Measurements from ENCODE around the gene DNAJC27.

GRCh38 chr2:24943427-24944053 lies 28.2 kb downstream of the DNAJC27 start:
- TF ChIP-seq GATA3 (IDR thresholded peaks at IDR 0.05; ENCODE audit: low read depth, low read length) (no peak), GATA2 (IDR thresholded peaks at IDR 0.05; ENCODE audit: low read depth, low read length) (no peak)
